HepG2 (cell line): ENCODE results near the gene TXNRD2. TPM values are rescaled to one million over a fixed set of nuclear protein-coding genes. Genes with fewer than 3 reads are reported as not detected.
A peak's percentile ranks its signal among the peaks of the same experiment; 100 is the strongest.

Experiments used
- ARHGAP35 ChIP-seq: sonication (generic); formaldehyde crosslinking; IDR thresholded peaks from 2 replicates; pipeline ENCODE4 v1.9.0; 2022; ENCODE audit warnings: mild to moderate bottlenecking, inconsistent platforms, moderate library complexity, missing genetic modification reagents, borderline replicate concordance
- ATM ChIP-seq: fragments of 450-650 bp; IDR thresholded peaks from 2 replicates; pipeline ENCODE4 v1.7.1; 2017; ENCODE audit warnings: mild to moderate bottlenecking, borderline replicate concordance
- CEBPG ChIP-seq: IDR thresholded peaks from 2 replicates; pipeline ENCODE4 v1.6.1; 2016
- ELF3 ChIP-seq: IDR thresholded peaks from 2 replicates; pipeline ENCODE4 v1.6.1; 2016; ENCODE audit warnings: missing genetic modification reagents, missing compliant biosample characterization
- GATAD2A ChIP-seq: IDR thresholded peaks from 2 replicates; pipeline ENCODE4 v1.6.1; 2016
- HMG20A ChIP-seq: IDR thresholded peaks from 2 replicates; pipeline ENCODE4 v1.6.1; 2016; ENCODE audit warnings: borderline replicate concordance
- HNF4G ChIP-seq, 2 experiments: sonication (generic) in 1 of 2; formaldehyde crosslinking in 1 of 2; IDR thresholded peaks; 2 replicates each; pipeline versions ENCODE4 v1.4.0 to v1.6.1; 2011 to 2020; ENCODE audit warnings: borderline replicate concordance in 2 of 2, low read depth in 2 of 2, mild to moderate bottlenecking in 2 of 2, low read length in 1 of 2, missing genetic modification reagents in 1 of 2, moderate library complexity in 1 of 2
- KLF11 ChIP-seq: IDR thresholded peaks from 2 replicates; pipeline ENCODE4 v1.6.1; 2016; ENCODE audit warnings: missing compliant biosample characterization
- MED1 ChIP-seq: sonication (generic); formaldehyde crosslinking; IDR thresholded peaks from 2 replicates; pipeline ENCODE4 v1.4.0; 2020; ENCODE audit warnings: missing genetic modification reagents
- MXD4 ChIP-seq: IDR thresholded peaks from 2 replicates; pipeline ENCODE4 v1.6.1; 2016; ENCODE audit warnings: mild to moderate bottlenecking, missing biosample characterization, missing genetic modification reagents
- PHF20 ChIP-seq: sonication (generic); formaldehyde crosslinking; IDR thresholded peaks from 2 replicates; pipeline ENCODE4 v1.5.0; 2020; ENCODE audit warnings: mild to moderate bottlenecking, missing genetic modification reagents
- PITX1 ChIP-seq: sonication (generic); formaldehyde crosslinking; IDR thresholded peaks from 2 replicates; pipeline ENCODE4 v1.5.1; 2020; ENCODE audit warnings: mild to moderate bottlenecking, missing genetic modification reagents
- POLR2A ChIP-seq, 2 experiments: IDR thresholded peaks; 2 replicates each; pipeline ENCODE4 v1.6.1; 2011; ENCODE audit warnings: low read depth in 2 of 2, low read length in 2 of 2, mild to moderate bottlenecking in 1 of 2, moderate library complexity in 1 of 2; ENCODE audit not compliant: insufficient read depth in 1 of 2
- SATB2 ChIP-seq: sonication (generic); formaldehyde crosslinking; IDR thresholded peaks from 2 replicates; pipeline ENCODE4 v1.5.0; 2020; ENCODE audit warnings: missing genetic modification reagents
- ZBTB7B ChIP-seq: sonication (generic); formaldehyde crosslinking; IDR thresholded peaks from 2 replicates; pipeline ENCODE4 v1.4.0; 2020; ENCODE audit warnings: missing genetic modification reagents
- ZNF253 ChIP-seq: sonication (generic); formaldehyde crosslinking; IDR thresholded peaks from 2 replicates; pipeline ENCODE4 v1.8.0; 2022; ENCODE audit warnings: mild to moderate bottlenecking, missing genetic modification reagents, borderline replicate concordance
- ZNF549 ChIP-seq: sonication (generic); formaldehyde crosslinking; IDR thresholded peaks from 2 replicates; pipeline ENCODE4 v1.5.0; 2020; ENCODE audit warnings: missing genetic modification reagents
- polyA plus RNA-seq, 8 experiments: library from polyadenylated mRNA; depleted of rRNA in 3 of 8; stranded (reverse) in 7 of 8; unstranded in 1 of 8; fragments of >200 nt; fragmentation: Illumina TruSeq in 4 of 8; extraction: Trizol in 4 of 8; gene quantifications; 2 replicates each; pipeline versions ENCODE4 v1.2.1 to v1.2.3, GENCODE V29; 2011 to 2016; ENCODE audit warnings: low read depth in 4 of 8, missing spikeins in 1 of 8, mixed read lengths in 1 of 8; ENCODE audit not compliant: insufficient read depth in 1 of 8
- total RNA-seq, 5 experiments: library from RNA; depleted of rRNA; stranded (reverse); fragments of >200 nt; fragmentation: Illumina TruSeq; extraction: Trizol; gene quantifications; 2 replicates each; pipeline ENCODE4 v1.2.3, GENCODE V29; 2016; ENCODE audit warnings: low read depth in 1 of 5
- TF ChIP-seq, protein P1 (sequence below): sonication (generic); formaldehyde crosslinking; IDR thresholded peaks from 2 replicates; pipeline ENCODE4 v1.4.0; 2020; ENCODE audit warnings: mild to moderate bottlenecking, missing genetic modification reagents
- TF ChIP-seq, protein P2 (sequence below): IDR thresholded peaks from 2 replicates; pipeline ENCODE4 v1.6.1; 2016; ENCODE audit warnings: low read depth, missing genetic modification reagents, missing compliant biosample characterization
- TF ChIP-seq, protein P3 (sequence below): sonication (generic); formaldehyde crosslinking; IDR thresholded peaks from 2 replicates; pipeline ENCODE4 v1.4.0; 2020; ENCODE audit warnings: missing genetic modification reagents, borderline replicate concordance

TXNRD2 gene
- total and polyA plus RNA-seq, 2 of the 13 experiments (the other 11 are each of a cell fraction or from before 2014, with no cell fraction given), result 17.5 to 18.6 TPM

DNA sequence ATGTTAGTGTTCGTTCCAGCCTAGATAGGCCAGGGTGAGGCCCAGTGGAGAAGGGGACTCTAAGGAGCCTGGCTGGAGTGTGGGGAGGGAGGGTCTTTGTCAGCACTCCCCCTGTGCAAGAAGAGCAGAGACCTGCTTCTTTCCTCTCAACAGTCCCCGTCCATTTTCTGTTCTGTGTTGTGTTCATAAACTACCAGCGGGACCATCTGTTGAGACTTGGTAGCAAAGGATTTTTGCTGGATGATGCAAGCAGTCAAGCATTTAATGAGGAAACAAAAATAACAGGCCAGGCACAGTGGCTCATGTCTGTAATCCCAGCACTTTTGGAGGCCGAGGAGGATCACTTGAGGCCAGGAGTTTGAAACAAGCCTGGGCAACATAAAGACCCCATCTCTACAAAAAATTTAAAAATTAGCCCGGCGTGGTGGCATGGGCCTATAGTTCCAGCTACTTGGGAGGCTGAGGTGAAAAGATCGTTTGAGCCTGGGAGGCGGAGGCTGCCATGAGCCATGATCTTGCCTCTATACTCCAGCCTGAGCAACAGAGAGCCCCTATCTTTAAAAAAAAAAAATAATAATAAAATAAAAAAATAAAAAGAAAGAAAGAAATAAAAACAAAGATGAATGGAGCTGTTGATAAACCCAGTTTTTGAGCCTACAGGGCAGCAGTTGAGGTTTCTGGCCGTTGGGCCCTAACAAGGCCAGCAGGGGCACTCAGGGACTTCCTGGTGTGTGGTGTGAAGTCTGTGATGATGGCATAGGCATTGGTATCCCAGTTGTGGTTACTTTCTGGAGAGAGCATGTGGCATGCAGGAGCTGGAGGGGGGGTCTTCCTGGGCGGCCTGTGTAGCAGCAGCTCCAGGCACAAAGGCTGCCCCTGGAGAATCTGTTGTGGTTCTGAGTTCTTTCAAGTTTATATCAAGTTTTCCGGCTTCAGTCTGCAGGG, 1.7 kb upstream of the TXNRD2 start (continued):
- TF ChIP-seq ARHGAP35 (CRISPR knock-in tag) (0 out of 2 replicates have a peak, but pooled peaks have one; percentile 8), ZNF253 (0 out of 2 replicates have a peak, but pooled peaks have one; percentile 51), PHF20 (no peak), MXD4 (CRISPR knock-in tag) (no peak), PITX1 (CRISPR knock-in tag) (no peak), ATM (no peak), GATAD2A (CRISPR knock-in tag) (peak; percentile 28; the same call in 1 of the 2 replicates), HNF4G (IDR thresholded peaks at IDR 0.05; ENCODE audit: borderline replicate concordance, low read depth, low read length) (no peak), HNF4G (CRISPR knock-in tag; IDR thresholded peaks at IDR 0.05; ENCODE audit: borderline replicate concordance, low read depth) (no peak), ZNF549 (no peak), CEBPG (peak; percentile 77), ELF3 (peak; percentile 13; the same call in 1 of the 2 replicates), MED1 (0 out of 2 replicates have a peak, but pooled peaks have one; percentile 1), KLF11 (CRISPR knock-in tag) (no peak), POLR2A (IDR thresholded peaks at IDR 0.05; ENCODE audit: insufficient read depth in 1 of 2, low read depth in 2 of 2, low read length in 2 of 2) (peak; percentile 16 to 48; a peak in 1 of 4 replicates), SATB2 (no peak), HMG20A (peak; percentile 22; the same call in 1 of the 2 replicates), ZBTB7B (CRISPR knock-in tag) (0 out of 2 replicates have a peak, but pooled peaks have one; percentile 3)
- TF ChIP-seq, protein P1, sequence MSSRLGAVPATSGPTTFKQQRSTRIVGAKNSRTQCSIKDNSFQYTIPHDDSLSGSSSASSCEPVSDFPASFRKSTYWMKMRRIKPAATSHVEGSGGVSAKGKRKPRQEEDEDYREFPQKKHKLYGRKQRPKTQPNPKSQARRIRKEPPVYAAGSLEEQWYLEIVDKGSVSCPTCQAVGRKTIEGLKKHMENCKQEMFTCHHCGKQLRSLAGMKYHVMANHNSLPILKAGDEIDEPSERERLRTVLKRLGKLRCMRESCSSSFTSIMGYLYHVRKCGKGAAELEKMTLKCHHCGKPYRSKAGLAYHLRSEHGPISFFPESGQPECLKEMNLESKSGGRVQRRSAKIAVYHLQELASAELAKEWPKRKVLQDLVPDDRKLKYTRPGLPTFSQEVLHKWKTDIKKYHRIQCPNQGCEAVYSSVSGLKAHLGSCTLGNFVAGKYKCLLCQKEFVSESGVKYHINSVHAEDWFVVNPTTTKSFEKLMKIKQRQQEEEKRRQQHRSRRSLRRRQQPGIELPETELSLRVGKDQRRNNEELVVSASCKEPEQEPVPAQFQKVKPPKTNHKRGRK (CRISPR knock-in tag), result no peak
- TF ChIP-seq, protein P2, sequence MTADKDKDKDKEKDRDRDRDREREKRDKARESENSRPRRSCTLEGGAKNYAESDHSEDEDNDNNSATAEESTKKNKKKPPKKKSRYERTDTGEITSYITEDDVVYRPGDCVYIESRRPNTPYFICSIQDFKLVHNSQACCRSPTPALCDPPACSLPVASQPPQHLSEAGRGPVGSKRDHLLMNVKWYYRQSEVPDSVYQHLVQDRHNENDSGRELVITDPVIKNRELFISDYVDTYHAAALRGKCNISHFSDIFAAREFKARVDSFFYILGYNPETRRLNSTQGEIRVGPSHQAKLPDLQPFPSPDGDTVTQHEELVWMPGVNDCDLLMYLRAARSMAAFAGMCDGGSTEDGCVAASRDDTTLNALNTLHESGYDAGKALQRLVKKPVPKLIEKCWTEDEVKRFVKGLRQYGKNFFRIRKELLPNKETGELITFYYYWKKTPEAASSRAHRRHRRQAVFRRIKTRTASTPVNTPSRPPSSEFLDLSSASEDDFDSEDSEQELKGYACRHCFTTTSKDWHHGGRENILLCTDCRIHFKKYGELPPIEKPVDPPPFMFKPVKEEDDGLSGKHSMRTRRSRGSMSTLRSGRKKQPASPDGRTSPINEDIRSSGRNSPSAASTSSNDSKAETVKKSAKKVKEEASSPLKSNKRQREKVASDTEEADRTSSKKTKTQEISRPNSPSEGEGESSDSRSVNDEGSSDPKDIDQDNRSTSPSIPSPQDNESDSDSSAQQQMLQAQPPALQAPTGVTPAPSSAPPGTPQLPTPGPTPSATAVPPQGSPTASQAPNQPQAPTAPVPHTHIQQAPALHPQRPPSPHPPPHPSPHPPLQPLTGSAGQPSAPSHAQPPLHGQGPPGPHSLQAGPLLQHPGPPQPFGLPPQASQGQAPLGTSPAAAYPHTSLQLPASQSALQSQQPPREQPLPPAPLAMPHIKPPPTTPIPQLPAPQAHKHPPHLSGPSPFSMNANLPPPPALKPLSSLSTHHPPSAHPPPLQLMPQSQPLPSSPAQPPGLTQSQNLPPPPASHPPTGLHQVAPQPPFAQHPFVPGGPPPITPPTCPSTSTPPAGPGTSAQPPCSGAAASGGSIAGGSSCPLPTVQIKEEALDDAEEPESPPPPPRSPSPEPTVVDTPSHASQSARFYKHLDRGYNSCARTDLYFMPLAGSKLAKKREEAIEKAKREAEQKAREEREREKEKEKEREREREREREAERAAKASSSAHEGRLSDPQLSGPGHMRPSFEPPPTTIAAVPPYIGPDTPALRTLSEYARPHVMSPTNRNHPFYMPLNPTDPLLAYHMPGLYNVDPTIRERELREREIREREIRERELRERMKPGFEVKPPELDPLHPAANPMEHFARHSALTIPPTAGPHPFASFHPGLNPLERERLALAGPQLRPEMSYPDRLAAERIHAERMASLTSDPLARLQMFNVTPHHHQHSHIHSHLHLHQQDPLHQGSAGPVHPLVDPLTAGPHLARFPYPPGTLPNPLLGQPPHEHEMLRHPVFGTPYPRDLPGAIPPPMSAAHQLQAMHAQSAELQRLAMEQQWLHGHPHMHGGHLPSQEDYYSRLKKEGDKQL (CRISPR knock-in tag), result 0 out of 2 replicates have a peak, but pooled peaks have one; percentile 37
- TF ChIP-seq, protein P3, sequence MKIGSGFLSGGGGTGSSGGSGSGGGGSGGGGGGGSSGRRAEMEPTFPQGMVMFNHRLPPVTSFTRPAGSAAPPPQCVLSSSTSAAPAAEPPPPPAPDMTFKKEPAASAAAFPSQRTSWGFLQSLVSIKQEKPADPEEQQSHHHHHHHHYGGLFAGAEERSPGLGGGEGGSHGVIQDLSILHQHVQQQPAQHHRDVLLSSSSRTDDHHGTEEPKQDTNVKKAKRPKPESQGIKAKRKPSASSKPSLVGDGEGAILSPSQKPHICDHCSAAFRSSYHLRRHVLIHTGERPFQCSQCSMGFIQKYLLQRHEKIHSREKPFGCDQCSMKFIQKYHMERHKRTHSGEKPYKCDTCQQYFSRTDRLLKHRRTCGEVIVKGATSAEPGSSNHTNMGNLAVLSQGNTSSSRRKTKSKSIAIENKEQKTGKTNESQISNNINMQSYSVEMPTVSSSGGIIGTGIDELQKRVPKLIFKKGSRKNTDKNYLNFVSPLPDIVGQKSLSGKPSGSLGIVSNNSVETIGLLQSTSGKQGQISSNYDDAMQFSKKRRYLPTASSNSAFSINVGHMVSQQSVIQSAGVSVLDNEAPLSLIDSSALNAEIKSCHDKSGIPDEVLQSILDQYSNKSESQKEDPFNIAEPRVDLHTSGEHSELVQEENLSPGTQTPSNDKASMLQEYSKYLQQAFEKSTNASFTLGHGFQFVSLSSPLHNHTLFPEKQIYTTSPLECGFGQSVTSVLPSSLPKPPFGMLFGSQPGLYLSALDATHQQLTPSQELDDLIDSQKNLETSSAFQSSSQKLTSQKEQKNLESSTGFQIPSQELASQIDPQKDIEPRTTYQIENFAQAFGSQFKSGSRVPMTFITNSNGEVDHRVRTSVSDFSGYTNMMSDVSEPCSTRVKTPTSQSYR (CRISPR knock-in tag), result no peak
